OCI-LY7 (cell line): ENCODE data around the gene SEPSECS.

Source experiments
- EZH2phosphoT487 ChIP-seq: fragments of 200-600 bp; sonication (generic); IDR thresholded peaks from 2 replicates; pipeline ENCODE4 v1.6.1; 2018; ENCODE audit warnings: low read depth, borderline replicate concordance, mild to moderate bottlenecking, mixed run types, antibody characterized with exemption, low read length, moderate library complexity, mixed read lengths
- TF ChIP-seq, protein P1 (sequence below): fragments of 200-600 bp; sonication (generic); conservative IDR thresholded peaks from 2 replicates; pipeline ENCODE4 v1.5.1; 2014; ENCODE audit warnings: mild to moderate bottlenecking, antibody characterized with exemption, low read length, moderate library complexity, mixed read lengths

DNA sequence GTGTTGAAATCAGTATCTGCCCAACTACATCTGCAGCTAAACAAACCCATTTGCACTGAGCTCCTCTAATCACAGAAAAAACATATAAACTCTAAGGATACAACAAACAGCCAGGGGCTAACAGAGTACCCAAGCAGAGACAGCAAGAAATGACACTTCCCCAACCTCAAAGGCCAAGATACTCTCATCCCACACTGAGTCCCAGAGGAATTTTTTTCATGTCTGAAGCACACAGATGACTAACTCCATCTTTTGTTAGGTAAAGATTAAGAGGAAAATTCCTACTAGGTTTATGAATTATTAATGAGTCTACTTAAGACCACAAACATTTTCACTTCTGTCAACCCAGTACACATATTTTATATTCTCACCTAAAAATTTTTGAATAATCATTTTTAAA lies 31.6 kb downstream of the SEPSECS start:
- TF ChIP-seq, protein P1, sequence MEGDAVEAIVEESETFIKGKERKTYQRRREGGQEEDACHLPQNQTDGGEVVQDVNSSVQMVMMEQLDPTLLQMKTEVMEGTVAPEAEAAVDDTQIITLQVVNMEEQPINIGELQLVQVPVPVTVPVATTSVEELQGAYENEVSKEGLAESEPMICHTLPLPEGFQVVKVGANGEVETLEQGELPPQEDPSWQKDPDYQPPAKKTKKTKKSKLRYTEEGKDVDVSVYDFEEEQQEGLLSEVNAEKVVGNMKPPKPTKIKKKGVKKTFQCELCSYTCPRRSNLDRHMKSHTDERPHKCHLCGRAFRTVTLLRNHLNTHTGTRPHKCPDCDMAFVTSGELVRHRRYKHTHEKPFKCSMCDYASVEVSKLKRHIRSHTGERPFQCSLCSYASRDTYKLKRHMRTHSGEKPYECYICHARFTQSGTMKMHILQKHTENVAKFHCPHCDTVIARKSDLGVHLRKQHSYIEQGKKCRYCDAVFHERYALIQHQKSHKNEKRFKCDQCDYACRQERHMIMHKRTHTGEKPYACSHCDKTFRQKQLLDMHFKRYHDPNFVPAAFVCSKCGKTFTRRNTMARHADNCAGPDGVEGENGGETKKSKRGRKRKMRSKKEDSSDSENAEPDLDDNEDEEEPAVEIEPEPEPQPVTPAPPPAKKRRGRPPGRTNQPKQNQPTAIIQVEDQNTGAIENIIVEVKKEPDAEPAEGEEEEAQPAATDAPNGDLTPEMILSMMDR, result no peak
- no peak for TF ChIP-seq EZH2phosphoT487
